ELR (cell line): ENCODE data around the gene SLC13A3.

Experiments
- DNase-seq: peaks from one replicate; pipeline ENCODE4 v3.0.0-alpha.2; 2015; ENCODE audit warnings: low read depth

Gene SLC13A3

DNA sequence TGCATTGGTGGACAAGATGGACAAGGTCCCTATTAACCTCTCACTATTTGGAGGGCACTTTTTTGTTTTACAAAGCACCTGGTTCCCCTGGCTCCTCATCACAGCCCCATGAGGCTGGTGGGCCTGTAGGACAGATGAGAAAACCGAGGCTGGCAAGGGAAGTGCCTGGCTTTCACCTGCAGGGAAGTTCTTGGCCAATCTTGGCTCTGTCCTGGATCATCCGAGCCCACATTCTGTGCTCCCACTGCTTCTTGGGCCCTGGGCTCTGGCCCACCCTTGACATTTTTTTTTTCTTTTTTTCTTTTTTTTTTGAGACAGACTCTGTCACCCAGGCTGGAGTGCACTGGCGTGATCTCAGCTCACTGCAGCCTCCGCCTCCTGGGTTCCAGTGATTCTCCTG lies 14.7 kb downstream of the SLC13A3 start:
- no peak for DNase-seq

DNA sequence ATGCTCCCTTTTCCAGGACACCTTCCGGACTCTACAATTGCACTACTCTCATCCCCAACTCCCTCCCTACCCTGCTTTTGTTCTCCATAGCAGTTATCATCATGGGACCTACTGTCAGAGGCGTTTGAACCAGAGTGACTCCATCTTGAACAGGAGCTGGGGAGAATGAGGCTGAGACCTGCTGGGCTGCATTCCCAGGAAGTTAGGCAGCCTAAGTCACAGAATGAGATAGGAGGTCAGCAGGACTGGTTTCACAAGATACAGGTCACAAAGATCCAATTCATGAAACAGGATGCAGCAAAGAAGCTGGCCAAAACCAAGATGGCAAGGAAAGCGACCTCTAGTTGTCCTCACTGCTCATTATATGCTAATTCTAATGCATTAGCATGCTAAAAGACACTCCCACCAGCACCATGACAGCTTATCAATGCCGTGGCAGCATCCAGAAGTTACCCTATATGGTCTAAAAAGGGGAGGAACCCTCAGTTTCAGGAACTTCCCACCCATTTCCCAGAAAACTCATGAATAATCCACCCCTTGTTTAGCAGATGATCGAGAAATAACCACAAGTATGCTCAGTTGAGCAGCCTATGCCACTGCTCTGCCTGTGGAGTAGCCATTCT lies 15.6 kb downstream of the SLC13A3 start:
- DNase-seq, result no peak

DNA sequence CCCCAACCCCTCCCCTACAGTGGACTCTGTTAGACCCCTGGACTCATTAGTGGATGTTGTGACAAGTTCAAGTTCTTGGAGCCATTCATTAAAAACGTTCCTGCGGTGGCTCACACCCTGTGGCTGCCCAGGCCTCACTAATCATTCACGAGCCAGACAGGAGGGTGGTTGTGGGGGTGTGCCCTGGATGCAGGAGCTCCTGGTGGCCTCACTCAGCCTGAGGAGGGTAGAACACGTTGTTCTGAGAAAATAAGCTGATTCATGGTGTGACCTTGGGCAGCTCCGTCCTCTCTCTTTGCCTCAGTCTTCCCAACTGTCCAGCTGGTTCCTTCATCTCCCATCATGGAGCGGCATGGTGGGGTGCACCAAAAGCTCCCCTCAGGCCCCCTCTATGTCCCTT lies 16.7 kb downstream of the SLC13A3 start:
- no peak for DNase-seq

DNA sequence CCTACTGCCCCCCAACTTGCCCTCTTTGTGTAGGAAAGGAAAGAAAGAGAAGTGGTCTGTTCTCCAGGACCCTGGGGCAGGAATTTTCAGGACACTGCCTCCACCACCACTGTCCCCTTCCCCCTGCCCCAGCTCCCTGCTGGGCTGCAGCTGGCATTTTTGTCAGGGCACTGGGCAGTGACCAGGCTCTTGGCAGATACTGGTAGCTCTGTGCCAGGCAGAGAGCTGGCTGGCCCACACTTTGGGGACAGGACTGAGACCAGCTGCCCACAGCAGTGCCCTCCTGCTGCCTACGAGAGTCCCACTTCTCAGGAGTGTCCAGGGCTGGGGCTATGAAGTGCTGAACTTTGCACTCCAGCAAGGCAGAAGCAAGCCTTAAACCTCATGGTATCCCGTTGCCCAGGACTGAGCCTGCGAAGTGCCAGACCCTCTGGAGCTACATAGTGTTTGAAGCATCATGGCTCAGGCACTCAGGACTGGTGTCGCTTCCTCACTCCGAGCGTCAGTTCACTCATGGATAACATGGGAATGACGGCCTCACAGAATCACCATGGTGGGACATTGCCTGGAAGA lies 19.3 kb downstream of the SLC13A3 start:
- DNase-seq, result no peak

DNA sequence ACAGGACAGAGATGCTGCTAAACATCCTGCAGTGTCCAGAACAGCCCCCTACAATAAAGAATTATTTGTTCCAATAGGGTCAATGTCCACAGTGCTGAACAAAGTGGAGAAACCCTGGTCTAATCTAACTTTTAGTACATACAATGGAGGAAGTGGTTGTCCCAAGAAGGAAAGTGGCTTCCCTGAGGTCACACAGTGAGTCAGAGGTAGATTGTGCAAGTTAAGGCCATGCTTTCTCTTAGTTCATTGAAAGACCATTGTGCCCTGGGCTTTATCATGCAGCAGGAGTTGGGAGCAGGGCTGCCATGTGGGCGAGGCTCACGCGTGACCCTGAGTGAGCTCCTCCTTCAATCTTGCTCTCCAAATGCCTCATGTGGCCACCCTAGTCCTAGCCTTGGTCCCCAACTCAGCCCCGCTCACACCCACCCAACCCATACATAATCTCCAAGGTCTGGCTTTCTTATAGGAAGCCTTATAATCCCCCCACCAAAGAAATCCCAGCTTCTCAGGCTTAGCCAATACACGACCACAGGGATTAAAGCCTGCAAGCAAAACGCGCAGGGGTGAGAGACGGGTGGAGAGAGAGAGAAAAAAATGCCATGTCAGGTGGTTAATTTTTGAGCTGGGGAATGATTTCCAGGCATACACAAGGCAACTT lies 19.9 kb downstream of the SLC13A3 start:
- DNase-seq, result peak; percentile 30

DNA sequence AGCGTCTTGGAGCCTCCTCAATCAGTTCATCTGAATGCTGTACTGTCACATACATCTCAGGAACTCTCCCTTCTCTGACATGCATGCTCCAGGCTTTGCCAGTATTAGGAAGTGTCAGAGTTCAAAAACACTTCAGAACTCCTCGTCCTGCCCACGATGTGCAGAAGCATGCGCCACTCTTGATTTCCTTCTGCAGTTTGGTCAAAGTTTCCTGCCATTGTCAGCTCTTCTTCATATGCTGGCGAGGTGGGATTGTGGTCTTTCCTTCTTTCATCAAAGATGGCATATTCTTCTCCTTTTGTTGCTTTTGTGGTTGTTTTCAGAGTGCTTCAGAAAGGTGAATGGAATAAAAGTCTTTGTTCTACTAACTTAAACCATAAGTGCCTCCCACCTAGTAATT lies 21.0 kb downstream of the SLC13A3 start:
- DNase-seq, result no peak

DNA sequence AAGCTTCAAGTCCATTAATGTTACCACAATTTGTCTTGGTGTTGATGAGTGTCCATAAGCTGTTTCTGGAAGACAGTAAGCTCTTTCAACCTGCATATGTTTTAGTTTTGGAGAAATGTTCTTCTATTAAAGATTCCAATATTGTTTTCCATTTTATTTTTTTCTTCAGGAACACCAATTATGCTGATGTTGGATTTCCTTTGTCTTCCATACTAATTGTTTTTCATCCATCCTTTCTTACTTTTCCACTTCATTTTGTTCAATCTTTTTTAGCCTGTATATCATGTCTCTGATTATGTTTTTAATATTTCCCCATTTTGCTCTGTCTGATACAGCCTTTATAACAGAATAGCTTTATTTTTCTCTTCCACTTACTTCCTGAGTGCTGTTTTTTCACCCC lies 21.9 kb downstream of the SLC13A3 start:
- DNase-seq, result no peak

DNA sequence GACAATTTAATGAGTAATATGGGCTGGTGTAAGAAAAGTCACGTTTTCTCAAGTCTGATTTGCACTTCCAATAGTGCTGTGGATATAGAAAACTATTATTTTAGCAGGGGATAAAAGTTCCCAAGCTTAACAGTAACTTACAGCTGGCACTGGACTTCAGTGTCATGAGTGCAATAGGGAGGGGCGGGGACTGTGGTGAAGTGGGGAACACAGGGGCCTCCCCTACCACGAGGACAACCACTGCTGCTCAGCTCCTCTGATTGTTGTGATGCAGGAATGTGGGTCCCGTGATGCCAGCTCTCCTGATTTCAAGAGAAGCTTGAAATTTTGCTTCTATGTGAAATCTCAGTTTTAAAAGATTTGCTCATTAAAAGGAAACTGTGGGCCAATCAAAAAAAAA lies 24.0 kb downstream of the SLC13A3 start:
- no peak for DNase-seq

DNA sequence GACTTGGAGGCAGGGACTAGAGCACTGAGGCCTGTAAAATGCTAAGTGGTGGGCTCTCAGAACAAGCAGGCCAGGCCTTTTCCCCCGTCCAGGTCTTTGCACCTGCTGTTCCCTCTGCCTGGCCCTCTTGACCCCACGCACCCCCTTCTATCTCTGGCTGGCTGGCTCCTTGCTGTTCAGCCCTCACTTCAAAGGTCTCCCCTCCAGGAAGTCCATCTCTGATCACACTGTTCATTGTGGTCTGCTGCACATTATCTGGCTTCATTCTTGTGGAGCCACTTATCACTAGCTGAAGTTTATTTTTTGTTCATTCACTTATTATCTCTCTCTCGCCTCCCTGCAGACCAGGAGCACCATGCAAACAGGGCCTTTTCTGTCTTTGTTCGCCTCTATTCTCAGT lies 24.5 kb downstream of the SLC13A3 start:
- DNase-seq, result no peak

DNA sequence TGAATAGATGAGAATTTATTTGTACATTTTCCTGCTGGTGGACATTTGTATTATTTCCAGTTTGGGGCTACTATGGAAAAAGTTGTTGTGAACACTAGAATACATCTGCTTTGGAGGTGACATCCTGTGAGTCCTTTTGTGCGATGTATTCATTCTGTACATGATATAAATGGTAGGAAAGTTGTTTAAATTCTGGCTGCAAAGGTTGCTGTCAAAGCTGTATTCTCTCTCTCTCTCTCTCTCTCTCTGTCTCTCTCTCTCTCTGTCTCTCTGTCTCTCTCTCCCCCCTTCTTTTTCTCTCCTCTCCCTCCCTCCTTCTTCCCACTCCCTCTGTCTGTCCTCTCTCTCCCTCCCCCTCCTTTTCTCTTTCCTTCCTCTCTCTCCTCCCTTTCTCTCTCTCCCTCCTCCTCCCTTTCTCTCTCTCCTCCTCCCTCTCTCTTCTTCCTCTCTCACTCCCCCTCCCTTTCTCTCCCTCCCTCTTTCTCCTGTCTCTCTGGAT lies 25.3 kb downstream of the SLC13A3 start:
- no peak for DNase-seq

DNA sequence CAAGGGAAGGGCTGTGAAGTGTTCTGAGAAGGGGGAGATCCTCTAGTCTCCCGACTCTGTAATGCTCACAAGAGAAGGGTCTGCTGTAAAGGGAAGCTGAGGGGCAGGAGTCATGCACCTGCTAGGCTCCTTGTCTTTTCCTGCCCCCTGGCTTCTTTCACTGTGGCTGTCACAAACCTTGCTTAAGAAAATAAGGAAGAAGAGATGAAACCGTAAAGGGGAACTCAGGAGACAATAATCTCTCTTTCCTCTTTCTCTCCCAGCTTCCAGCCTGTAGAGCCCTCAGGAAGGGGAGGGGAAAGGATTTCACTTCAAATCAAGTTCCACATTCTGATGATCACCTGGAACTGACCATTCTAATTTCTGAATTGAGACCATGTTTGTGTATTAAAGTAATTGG lies 26.3 kb downstream of the SLC13A3 start:
- no peak for DNase-seq

DNA sequence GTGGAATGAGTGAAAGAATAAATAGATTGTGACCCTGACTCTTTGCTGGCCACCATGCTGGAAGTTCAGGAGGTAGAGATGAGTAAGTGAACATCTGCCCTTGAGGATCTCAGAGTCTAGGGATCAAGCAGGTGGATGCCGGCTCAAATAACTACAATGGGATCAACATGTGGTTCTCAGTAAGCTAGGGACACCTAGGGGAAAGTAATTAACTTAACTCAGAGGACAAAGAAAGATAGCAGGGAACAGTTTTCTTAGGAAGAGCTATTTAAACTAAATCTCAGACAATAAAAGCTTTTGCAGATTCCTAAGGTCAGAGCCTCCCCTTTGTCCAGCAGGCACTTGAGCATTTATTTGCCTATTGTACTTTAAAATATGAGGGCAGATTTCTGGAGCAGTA lies 29.1 kb downstream of the SLC13A3 start:
- no peak for DNase-seq

DNA sequence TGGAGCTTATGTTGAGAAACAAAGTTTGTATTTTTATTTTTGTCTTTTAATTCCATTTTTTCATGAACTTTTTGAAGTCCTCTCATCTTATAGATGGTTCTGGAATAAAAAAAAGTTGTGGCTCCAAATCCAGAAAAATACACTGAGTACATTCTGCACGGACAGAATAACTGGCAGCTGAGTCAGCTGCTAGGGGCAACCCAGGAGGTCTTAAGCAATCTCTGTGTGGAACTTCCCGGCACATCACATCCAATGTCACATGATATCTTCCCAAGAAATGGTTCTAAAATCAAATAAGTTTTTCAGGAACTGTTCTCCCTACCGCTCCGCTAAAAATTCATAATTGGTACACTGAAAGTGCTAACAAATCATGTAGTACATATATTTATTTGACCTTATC lies 29.8 kb downstream of the SLC13A3 start:
- peak; percentile 44 for DNase-seq

DNA sequence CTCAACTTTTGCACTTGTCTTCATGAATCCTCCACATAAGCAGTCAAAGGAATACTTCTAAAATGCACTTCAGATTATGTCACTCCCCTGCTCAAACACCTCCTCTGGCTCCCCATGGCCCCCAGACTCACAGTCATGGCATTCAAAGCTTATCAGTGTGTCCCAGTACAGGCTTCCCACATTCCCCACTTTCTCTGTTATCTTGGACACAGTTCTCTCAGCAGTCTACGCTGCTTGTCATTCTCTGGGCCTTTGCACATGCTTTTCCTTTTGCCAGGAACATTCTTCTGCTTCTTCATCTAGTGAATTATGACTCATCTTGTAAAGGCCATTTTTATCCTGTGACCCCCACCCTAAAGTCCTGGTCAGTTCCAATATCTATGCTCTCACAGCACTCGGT lies 31.8 kb downstream of the SLC13A3 start:
- no peak for DNase-seq

DNA sequence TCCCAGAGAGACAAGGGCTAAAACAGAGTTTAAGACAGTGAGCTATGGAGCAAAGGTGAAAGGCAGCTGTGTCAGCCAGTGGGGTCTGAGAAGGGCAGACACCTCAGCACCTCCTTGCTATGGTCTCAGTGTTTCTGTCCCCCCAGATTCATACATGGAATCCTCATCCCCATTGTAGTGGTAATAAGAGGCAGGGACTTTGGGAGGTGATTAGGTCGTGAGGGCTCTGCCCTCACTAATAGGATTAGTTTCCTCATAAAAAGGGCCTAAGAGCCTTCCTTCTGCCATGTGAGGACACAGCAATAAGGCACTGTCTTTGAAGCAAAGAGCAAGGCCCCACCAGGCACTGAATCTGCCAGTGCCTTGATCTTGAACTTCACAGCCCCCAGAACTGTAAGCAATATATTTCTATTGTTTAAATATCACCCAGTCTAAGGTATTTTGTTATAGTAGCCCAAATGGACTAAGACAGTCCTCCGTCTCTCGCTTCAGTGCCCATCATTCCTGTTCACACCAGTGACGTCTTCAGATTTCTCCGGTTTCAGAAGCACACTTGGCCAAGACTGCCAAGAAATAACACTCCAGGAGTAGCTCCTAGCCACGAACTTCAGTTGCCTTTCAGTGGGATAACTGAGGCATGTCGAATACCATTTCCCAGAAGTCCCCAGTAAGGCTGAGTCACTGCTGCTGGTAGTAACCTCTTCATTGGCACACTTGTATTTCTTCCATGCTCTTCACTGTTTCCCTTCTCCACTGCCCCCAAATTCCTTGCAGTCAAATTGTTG lies 32.8 kb downstream of the SLC13A3 start:
- no peak for DNase-seq

DNA sequence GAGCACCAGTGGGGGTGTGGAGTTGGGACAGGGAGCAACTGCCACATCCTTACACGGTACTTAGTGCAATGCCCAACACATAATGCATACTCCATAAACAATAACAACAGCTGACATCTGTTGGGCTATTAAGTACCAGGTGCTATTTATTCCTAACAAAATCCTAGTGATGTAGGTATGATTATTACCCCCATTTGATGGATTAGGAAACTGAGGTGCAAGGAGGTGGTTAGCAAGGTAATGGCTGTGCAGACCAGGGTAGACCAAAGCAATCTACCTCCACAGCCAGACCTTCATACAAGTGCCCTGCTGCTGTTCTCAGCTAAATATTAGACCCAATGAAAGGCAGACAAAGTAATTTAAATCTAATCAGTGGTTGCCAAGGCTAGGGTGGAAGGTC lies 36.8 kb downstream of the SLC13A3 start:
- DNase-seq, result no peak

DNA sequence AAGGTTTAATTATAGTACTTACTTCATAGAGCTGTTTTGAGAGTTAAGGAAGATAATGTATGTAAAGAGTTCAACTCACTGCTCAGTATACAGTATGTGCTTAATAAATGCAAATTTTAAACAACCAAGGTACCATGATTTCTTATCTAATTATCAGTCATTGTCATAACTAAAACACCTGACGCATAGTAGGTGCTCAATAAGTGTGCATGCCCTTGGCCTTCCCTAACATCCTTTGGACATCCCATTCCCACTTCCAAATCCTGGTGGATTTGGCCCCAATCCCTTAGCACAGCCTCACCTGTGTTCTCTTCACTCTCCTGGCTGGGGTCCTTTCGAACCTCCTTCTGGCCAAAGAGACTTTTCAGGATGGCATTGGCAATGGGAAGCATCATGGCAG lies 41.1 kb downstream of the SLC13A3 start:
- DNase-seq, result no peak

DNA sequence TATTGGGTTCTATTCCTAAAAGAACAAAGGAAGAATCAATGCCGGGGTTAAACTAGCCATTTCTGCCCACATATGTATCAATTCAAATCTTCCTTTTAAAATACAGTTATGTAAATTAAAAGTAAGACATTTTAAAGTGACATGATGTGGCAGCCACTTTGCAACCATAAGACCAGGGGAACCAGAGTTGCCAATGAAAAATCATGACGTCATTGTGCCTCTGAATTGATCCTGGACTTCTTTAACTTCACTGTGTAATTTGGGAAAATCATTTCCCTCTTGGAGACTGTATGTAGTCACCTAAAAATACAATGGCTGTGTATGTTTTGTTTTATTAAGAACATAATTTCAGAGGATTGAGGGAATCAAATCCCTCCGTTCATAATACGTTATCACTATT lies 42.2 kb downstream of the SLC13A3 start:
- no peak for DNase-seq

DNA sequence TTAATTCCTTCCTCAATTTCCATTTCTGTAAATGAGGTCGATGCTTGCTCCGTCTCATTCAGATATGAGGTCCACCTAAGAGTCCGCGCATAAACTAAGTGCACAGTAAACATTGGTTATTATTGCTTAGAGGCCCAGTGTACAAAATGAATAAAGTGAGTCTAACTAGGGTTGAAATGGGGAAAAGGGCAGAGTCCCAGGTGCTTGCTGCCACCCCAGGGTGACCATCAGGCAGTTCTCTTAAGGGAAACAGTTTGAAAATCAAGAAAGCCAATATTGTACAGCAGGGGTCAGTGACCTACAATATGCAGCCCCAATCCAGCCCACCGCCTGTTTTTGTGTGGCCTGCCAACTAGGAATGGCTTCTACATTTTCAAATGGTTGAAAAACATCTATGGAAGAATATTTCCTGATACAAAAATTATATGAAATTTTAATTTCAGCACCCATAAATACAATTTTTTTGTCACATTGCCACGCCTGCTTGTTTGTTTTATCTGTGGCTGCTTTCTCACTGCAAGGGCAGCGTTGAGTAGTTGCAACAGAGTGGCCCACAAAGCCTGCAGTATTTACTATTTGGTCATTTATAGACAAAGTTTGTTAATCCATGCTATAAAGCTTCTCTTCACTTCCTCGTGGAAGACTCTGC lies 43.3 kb downstream of the SLC13A3 start:
- no peak for DNase-seq

DNA sequence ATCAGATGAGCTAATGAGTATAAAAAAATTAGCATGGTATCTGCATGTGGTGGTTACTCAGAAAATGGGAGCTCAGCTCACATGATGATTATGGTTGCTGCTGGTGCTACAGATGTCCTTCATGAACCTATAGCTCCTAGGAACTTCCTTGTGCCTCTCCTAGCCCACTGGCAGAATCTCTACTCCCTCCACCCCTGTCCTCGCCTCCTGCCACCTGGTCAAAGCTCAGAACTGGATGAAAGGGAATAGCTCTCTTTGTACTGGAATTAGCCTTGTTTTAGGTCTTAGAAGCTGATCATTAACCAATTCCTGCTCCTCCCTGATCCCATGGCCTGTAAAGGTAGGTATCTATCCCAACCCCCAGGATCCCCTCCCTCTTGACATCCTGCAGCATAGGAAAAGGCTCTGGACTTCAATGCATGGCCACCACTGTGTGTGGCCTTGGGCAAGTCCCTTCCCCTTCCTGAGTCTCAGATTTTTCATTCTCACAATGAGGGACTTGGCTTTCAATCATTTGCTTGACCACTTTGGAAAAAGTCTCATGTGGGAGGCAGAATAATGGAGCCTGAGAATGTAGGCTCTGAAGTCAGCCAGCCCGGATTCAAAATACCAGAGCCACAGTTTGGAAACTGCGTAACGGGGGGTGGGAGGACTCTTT lies 43.9 kb downstream of the SLC13A3 start:
- no peak for DNase-seq

DNA sequence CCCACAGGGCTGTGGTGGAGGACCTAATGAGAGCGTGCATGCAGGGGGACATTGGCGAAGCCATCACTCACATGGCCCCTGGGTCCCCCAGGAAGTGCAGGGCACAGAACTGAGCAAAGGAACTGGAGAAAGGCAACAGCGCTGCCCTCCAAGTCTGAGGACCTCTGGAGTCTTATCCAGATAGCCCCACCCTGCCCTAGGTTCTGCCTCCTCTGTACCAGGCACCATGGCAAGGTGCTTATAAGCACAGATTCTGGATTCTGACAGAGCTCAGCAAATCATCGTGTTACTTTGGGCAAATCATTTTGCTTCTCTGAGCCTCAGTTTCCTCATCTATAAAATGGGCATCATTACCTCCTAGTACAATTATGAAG lies 44.5 kb downstream of the SLC13A3 start:
- DNase-seq, result no peak
